GM21737 (cell line): ENCODE data around the gene ZFP14.
"Not testable (repeated sequence)": the region's sequence is repeated elsewhere in the genome, so short reads cannot be mapped to it uniquely, and the experiment has no call there.

Experiments used
- ATAC-seq: cut with Tn5 transposase; IDR thresholded peaks from one replicate; pipeline ENCODE4 v1.9.1; 2021; ENCODE audit warnings: mild to moderate bottlenecking, moderate library complexity; ENCODE audit not compliant: unreplicated experiment

ZFP14 gene

DNA sequence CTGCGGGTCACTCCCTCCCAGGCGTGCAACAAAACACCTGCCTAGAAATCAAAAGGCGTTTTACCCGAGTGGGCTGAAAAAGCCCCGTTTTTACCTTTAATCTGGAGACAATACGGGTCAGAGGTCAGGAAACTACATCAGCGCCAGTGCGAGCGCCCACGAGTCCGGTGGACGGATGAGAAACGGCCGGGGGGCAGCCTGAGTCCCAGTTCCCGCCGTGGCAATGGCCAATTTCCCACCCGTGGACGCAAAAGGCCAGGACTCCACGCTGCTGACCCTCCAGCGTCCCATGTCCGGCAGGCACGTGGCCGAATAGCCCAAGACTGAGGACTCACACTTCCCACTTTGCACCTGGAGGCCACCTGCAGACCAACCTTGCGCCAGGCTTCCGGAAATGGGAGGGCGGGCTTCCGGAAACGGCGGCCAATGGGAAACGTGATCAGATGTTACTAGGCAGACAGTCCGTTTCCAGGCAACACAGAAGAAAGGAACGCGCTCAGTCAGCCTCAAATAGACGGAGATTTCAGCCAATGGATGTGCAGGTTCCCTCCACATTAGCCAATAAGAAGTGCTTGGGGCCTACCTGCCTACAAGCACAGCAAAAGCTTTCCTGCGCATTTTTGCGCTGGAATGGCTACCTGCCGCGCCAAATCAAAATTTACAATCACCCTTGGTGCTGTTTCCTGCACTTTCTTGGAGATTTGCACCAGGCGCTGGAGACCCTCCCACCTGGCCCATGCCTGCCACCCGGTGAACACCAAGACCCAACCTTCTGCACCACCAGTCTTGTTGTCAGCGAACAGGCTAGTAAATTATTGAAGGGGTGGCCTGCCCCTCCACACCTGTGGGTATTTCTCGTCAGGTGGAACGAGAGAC is 47.4 kb downstream of the ZFP14 start:
- no peak for ATAC-seq

DNA sequence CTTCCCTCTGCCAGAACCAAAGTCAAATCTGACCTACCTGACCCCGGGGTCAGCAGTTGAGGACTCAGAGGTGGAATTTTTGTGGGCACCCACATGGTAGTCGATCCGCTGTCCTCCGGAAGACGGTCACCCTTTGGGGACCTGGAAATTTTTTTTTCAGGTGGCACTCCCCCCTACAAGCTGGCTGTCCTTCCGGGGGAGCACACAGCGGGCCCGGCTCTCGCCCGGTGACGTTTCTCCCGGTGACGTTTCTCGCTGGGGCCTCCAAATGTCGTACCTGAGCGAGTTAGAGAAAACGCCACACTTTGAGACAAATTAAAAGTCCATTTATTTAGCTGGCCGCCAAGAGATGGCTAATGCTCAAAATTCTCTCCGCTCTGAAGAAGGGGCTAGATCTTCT is 48.8 kb downstream of the ZFP14 start:
- ATAC-seq, result no peak

DNA sequence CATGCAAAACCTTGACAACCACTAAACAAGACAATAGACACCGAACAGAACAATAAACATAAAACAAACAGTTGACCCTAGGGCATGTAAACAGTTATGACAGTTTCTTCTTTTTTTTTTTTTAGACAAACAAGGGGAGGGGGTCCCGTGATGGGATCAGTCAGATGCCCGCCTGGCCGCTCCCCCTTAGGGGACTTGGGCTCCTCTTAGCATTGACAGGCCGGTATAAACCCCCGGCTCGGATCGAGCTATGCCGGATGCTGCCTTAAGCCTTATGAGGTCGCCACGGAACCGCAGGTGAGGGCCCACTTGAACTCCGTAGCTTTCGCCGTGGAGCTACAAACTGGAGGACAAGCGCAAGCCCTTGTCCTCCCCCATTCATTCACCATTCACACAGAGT is 49.5 kb downstream of the ZFP14 start:
- not testable (repeated sequence) for ATAC-seq

DNA sequence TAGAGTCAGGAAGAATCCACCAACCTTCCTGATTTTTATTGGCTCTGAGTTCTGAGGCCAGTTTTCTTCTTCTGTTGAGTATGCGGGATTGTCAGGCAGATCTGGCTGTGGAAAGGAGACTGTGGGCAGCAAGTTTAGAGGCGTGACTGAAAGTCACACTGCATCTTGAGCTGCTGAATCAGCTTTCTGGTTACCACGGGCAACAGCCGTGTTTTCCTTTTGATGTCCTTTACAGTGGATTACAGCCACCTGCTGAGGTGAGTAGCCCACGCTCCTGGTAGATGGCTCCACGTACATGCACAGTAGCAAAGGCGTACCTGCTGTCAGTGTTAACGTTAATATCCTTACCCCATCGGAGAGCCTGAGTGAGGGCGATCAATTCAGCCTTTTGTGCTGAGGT is 52.4 kb downstream of the ZFP14 start:
- ATAC-seq, result not testable (repeated sequence)

DNA sequence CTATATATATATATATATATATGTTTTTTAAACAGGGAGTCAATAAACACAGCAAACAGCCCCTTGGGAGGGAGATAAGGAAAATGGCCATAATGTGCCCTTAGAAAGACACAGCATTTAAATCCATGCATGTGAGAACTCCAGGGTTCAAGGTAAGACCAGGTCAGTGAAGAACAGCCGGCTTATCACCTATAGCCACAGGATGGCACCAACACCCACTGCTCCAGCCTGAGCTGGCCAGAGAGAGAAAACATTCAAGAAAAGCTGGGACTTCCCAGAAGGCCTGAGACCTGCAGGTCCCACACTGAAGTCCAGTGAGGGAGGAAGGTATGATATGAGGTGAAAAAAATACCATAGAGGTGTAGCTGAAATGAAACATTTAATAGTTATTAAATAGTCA is 63.8 kb downstream of the ZFP14 start:
- ATAC-seq, result not testable (repeated sequence)

DNA sequence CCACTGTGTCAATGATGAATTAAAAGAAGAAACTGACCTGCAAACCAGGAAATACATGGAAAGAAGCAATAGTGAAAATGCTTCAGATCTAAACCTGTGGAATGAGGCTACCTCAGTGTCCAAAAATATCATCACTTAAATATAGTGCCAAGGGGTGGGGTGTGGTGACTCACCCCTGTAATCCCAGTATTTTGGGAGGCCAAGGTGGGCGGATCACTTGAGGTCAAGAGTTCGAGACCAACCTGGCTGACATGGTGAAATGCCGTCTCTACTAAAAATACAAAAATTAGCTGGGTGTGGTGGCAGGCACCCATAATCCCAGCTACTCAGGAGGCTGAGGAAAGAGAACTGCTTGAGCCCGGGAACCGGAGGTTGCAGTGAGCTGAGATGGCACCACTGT is 64.9 kb downstream of the ZFP14 start:
- not testable (repeated sequence) for ATAC-seq

DNA sequence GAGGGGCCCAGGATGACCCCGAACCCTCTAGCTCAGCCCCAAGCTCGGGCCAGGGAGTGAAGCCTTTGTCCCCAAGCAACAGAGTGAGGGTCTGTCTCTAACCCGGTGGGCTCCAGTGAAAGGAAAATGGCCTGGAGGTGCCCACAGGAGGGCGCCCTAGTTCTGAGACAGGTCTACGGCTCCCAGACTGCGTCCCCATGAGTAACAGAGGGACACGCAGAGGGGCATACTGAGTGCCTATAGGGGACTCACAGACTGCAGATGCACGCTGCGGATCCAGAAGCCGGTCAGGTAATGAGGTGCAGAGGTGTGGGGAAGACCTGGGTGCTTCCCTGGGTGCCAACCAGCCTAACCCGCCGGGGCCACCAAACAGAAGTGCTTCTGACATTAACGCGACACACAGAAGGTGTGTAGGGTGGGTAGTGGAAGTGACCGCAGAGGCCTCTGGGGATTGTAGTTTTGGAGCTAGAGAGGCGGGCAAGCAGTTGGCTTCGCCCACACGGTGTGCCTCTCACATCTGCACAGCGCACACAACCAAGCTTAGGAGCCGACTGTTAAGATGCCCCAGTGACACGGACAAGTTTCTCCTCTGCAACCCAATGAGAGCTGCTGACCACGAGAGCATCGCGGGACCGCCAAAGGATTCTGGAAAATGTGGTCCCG is 67.8 kb downstream of the ZFP14 start:
- ATAC-seq, result not testable (repeated sequence)

DNA sequence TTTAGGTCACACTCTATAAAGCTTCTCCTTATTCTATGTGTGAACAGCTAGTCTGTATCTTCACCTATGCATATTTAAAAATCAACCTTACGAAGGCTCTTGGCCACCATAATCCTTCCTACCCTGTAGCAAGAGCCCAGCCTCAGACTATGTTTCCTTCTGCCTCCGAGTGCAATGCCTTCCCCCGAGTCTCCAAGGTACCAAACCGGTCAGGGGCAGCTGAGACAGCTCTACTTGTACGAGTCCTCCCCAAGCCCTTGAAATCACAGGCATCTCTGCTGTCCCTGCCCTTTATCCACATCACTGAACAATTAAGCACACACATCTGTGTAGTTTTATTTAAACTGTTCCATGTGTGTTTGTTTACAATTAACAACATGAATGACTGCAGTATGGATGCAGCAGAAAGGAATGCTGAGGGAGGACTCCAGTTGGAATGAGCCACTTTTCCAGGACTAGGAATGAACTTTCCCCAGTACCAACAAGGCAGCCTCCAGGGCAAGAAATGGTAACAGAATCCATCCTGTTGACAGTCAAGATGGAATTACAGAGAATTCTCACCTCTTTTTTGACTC is 68.5 kb downstream of the ZFP14 start:
- ATAC-seq, result not testable (repeated sequence)

DNA sequence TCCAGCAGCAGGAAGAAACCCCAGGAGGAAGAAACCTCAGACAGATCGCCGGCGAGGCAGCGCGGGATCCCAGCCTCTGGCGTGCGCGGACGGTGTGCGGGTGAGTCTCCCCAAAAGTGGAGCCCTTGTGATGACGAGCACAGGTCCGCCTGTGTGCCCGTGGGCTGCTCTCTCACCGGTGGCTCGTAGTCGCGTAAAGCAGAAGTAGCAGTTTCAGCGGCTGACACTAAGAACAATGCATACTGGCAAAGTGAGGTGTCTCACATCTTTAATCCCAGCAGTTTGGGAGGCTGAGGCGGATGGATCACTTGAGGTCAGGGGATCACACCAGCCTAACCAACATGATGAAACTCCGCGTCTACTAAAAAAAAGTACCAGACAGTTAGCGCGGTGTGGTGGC is 69.2 kb downstream of the ZFP14 start:
- not testable (repeated sequence) for ATAC-seq

DNA sequence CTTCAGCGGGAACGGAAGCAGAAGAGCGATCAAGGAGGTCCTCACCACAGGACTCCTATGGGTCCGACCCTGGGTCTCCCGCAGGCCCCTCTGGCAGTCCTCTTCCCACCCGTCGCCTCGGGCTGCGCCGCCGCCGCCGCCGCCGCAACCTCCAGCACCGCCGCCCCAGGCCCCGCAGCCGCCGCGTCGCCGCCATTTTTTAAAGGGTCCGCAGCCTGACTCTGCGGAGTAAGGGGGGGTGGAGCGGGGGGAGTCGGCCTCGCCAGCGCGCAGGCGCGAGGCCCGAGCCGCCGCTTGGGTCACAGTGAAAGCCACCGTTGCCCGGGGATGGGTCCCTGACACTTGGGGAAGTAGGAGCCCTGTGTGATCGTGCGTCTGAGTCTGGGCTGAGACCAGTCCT is 69.7 kb downstream of the ZFP14 start:
- ATAC-seq, result not testable (repeated sequence)

DNA sequence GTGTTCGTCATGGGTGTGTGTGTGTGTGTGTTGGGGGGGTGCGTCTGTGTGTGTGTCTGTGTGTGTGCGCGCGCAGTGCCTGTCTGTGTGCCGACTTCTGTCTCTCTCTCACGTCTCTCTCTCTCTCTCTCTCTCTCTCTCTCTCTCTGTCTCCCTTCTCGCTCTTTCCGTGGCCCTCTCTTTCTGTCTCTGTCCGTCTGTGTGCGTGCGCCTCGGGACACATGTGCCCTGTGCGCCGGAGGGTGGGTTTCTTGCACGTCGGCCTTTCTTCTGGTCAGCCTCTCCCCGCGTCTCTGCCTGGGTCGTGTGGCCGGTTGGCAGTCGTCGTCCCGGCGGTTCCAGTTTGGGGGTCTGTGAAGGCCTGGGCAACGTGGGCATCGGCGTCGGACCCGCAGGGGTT is 86.7 kb downstream of the ZFP14 start:
- not testable (repeated sequence) for ATAC-seq
